K562 (cell line): Measurements from ENCODE around the gene TBX1. TPM values are rescaled to one million over a fixed set of nuclear protein-coding genes. Genes with fewer than 3 reads are reported as not detected.

Experiments
- BRD9 ChIP-seq: fragments of 450-650 bp; IDR thresholded peaks from 2 replicates; pipeline ENCODE4 v1.6.1; 2018; ENCODE audit warnings: low read depth; ENCODE audit not compliant: partially characterized antibody
- EP400 ChIP-seq: fragments of 450-650 bp; IDR thresholded peaks from 2 replicates; pipeline ENCODE4 v1.6.1; 2017; ENCODE audit warnings: antibody characterized with exemption, mild to moderate bottlenecking, moderate library complexity
- FIP1L1 ChIP-seq: fragments of 200-400 bp; formaldehyde crosslinking; IDR thresholded peaks from 2 replicates; pipeline ENCODE4 v1.6.1; 2018; ENCODE audit warnings: mild to moderate bottlenecking, low read depth, low read length; ENCODE audit not compliant: poor library complexity, severe bottlenecking
- FOXA3 ChIP-seq, 2 experiments: fragments of 450-650 bp in 1 of 2; sonication (generic) in 1 of 2; formaldehyde crosslinking; IDR thresholded peaks in 1 of 2; conservative IDR thresholded peaks in 1 of 2; 2 replicates each; pipeline versions ENCODE4 v1.4.0 to v1.8.0; 2020 to 2022; ENCODE audit warnings: mild to moderate bottlenecking in 2 of 2, missing genetic modification reagents in 1 of 2
- HDAC3 ChIP-seq: fragments of 450-650 bp; IDR thresholded peaks from 2 replicates; pipeline ENCODE4 v1.6.1; 2018; ENCODE audit warnings: borderline replicate concordance, mild to moderate bottlenecking, moderate library complexity; ENCODE audit not compliant: partially characterized antibody
- HDAC6 ChIP-seq: IDR thresholded peaks from 2 replicates; pipeline ENCODE4 v1.6.1; 2012; ENCODE audit warnings: low read depth, mild to moderate bottlenecking, control low read depth, inconsistent platforms, low read length, moderate library complexity
- HLTF ChIP-seq: fragments of 450-650 bp; IDR thresholded peaks from 2 replicates; pipeline ENCODE4 v1.6.1; 2016
- MAFK ChIP-seq: IDR thresholded peaks from 2 replicates; pipeline ENCODE4 v1.6.1; 2011; ENCODE audit warnings: low read length, improper control_type of control experiment
- NCOA6 ChIP-seq: fragments of 450-650 bp; IDR thresholded peaks from 2 replicates; pipeline ENCODE4 v1.6.1; 2017; ENCODE audit warnings: mild to moderate bottlenecking
- SMC3 ChIP-seq: conservative IDR thresholded peaks from 2 replicates; pipeline ENCODE4 v1.6.1; 2011; ENCODE audit warnings: low read depth, low read length, improper control_type of control experiment; ENCODE audit not compliant: insufficient read depth
- TCF7L2 ChIP-seq: fragments of 150-350 bp; IDR thresholded peaks from 2 replicates; pipeline ENCODE4 v1.6.1; 2016; ENCODE audit warnings: low read depth, mild to moderate bottlenecking, low read length, moderate library complexity
- TEAD1 ChIP-seq, 2 experiments: fragments of 450-650 bp in 1 of 2; sonication (generic) in 1 of 2; formaldehyde crosslinking; IDR thresholded peaks; 2 replicates each; pipeline versions ENCODE4 v1.4.0 to v1.8.0; 2020 to 2022; ENCODE audit warnings: mild to moderate bottlenecking in 2 of 2, missing genetic modification reagents in 1 of 2
- ZBED1 ChIP-seq: IDR thresholded peaks from 2 replicates; pipeline ENCODE4 v1.6.1; 2014
- ZNF174 ChIP-seq: fragments of 250-450 bp; sonication (Bioruptor Pico); IDR thresholded peaks from 2 replicates; pipeline ENCODE4 v1.4.0; 2020; ENCODE audit warnings: mild to moderate bottlenecking
- ZNF253 ChIP-seq: fragments of 250-450 bp; sonication (Bioruptor Pico); conservative IDR thresholded peaks from 2 replicates; pipeline ENCODE4 v1.6.1; 2021; ENCODE audit warnings: mild to moderate bottlenecking
- polyA plus RNA-seq, 8 experiments: library from polyadenylated mRNA; depleted of rRNA in 4 of 8; stranded (reverse) in 5 of 8; unstranded in 3 of 8; fragments of >200 nt; fragmentation: Nextera tagmentation in 2 of 8; fragmentation: Illumina TruSeq in 1 of 8; extraction: Ambion mirVana in 2 of 8; extraction: Trizol in 1 of 8; gene quantifications; 2 replicates each; pipeline versions ENCODE4 v1.2.1 to v1.2.3, GENCODE V29; 2011 to 2014; ENCODE audit warnings: inconsistent platforms in 1 of 8, missing spikeins in 1 of 8
- total RNA-seq, 7 experiments: library from RNA; depleted of rRNA in 6 of 7; stranded (reverse); fragments of >200 nt in 6 of 7; fragmentation: Illumina TruSeq in 2 of 7; extraction: Trizol in 2 of 7; gene quantifications; 2 replicates each; pipeline versions ENCODE4 v1.2.1 to v1.2.3, GENCODE V29; 2011 to 2021; ENCODE audit warnings: low replicate concordance in 1 of 7
- TF ChIP-seq, protein P1 (sequence below): fragments of 450-650 bp; conservative IDR thresholded peaks from 2 replicates; pipeline ENCODE4 v1.6.1; 2016; ENCODE audit warnings: missing genetic modification characterization, low read depth, mild to moderate bottlenecking, control low read depth, missing compliant biosample characterization
- TF ChIP-seq, protein P2 (sequence below): fragments of 450-650 bp; IDR thresholded peaks from 2 replicates; pipeline ENCODE4 v1.6.1; 2016; ENCODE audit warnings: low read depth
- TF ChIP-seq, protein P3 (sequence below): sonication (generic); IDR thresholded peaks from 2 replicates; pipeline ENCODE4 v1.6.1; 2016

The TBX1 gene
- total and polyA plus RNA-seq, 9 of the 15 experiments (the other 6 are each of a cell fraction or from before 2014, with no cell fraction given) = 0.07 to 35.0 (median 3.9) TPM

DNA sequence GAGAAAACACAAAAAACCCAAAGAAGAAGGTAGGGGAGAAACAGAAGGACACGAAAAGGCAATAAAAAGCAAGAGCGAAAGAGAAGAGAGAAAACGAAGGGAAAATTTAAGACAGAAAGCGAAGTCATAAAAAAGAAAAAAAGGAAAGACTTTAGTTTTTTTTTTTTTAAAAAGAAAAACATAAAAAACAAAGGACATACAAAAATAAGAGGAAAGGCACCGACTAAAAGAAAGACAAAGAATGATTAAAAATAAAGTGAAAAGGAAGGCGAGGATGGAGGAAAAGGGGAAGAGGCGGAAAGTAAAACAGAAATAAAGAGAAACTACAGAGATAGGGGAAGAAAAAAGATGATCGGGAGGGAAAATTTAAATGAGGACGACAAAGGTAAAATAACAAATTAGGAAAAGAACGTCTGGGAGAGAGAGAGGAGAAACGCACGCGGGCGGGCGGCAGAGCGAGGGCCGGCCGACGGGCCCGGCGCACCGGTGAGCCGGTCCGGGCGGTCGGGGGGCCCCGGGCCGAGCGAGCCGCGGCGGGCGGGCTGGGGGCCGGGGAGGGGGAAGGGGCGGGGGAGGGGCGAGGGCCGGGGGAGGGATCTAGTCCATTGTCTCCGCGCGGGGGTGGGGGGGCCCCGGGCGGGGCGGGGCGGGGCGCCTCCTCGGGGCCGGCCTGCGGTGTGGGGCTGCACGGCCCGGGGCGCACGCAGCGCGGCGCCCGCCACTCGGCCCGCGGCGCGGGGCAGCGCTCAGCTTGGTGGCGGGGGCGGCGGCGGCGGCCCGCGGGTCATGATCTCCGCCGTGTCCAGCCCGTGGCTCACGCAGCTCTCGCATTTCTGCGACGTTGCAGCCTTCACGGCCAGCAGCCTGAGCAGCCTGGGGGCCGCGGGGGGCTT lies at the start of gene TBX1 (continued):
- TF ChIP-seq, protein P1, sequence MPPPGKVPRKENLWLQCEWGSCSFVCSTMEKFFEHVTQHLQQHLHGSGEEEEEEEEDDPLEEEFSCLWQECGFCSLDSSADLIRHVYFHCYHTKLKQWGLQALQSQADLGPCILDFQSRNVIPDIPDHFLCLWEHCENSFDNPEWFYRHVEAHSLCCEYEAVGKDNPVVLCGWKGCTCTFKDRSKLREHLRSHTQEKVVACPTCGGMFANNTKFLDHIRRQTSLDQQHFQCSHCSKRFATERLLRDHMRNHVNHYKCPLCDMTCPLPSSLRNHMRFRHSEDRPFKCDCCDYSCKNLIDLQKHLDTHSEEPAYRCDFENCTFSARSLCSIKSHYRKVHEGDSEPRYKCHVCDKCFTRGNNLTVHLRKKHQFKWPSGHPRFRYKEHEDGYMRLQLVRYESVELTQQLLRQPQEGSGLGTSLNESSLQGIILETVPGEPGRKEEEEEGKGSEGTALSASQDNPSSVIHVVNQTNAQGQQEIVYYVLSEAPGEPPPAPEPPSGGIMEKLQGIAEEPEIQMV (tag) = peak; percentile 91
- TF ChIP-seq, protein P2, sequence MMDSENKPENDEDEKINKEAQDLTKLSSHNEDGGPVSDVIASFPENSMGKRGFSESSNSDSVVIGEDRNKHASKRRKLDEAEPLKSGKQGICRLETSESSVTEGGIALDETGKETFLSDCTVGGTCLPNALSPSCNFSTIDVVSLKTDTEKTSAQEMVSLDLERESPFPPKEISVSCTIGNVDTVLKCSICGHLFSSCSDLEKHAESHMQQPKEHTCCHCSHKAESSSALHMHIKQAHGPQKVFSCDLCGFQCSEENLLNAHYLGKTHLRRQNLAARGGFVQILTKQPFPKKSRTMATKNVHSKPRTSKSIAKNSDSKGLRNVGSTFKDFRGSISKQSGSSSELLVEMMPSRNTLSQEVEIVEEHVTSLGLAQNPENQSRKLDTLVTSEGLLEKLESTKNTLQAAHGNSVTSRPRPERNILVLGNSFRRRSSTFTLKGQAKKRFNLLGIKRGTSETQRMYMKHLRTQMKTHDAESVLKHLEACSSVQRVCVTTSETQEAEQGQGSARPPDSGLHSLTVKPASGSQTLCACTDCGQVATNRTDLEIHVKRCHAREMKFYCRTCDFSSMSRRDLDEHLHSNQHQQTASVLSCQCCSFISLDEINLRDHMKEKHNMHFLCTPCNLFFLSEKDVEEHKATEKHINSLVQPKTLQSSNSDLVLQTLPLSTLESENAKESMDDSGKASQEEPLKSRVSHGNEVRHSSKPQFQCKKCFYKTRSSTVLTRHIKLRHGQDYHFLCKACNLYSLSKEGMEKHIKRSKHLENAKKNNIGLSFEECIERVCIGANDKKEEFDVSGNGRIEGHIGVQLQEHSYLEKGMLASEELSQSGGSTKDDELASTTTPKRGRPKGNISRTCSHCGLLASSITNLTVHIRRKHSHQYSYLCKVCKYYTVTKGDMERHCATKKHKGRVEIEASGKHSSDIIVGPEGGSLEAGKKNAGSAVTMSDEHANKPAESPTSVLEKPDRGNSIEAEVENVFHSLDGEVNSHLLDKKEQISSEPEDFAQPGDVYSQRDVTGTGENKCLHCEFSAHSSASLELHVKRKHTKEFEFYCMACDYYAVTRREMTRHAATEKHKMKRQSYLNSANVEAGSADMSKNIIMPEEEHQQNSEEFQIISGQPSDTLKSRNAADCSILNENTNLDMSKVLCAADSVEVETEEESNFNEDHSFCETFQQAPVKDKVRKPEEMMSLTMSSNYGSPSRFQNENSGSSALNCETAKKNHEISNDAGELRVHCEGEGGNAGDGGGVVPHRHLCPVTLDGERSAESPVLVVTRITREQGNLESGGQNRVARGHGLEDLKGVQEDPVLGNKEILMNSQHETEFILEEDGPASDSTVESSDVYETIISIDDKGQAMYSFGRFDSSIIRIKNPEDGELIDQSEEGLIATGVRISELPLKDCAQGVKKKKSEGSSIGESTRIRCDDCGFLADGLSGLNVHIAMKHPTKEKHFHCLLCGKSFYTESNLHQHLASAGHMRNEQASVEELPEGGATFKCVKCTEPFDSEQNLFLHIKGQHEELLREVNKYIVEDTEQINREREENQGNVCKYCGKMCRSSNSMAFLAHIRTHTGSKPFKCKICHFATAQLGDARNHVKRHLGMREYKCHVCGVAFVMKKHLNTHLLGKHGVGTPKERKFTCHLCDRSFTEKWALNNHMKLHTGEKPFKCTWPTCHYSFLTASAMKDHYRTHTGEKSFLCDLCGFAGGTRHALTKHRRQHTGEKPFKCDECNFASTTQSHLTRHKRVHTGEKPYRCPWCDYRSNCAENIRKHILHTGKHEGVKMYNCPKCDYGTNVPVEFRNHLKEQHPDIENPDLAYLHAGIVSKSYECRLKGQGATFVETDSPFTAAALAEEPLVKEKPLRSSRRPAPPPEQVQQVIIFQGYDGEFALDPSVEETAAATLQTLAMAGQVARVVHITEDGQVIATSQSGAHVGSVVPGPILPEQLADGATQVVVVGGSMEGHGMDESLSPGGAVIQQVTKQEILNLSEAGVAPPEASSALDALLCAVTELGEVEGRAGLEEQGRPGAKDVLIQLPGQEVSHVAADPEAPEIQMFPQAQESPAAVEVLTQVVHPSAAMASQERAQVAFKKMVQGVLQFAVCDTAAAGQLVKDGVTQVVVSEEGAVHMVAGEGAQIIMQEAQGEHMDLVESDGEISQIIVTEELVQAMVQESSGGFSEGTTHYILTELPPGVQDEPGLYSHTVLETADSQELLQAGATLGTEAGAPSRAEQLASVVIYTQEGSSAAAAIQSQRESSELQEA = peak; percentile 74
- TF ChIP-seq NCOA6 = no peak
- TF ChIP-seq TCF7L2 = no peak
- no peak for TF ChIP-seq SMC3
- 0 out of 2 replicates have a peak, but pooled peaks have one; percentile 1 for TF ChIP-seq MAFK
- no peak for TF ChIP-seq FIP1L1
- peak; percentile 85; the same call in 1 of the 2 replicates for TF ChIP-seq HDAC6
- no peak for TF ChIP-seq EP400
- TF ChIP-seq HLTF = peak; percentile 99; the same call in 1 of the 2 replicates
- TF ChIP-seq ZBED1 = no peak
- TF ChIP-seq BRD9 = peak; percentile 98
- TF ChIP-seq ZNF253 (CRISPR knock-in tag) = no peak
- TF ChIP-seq FOXA3 (CRISPR knock-in tag; conservative IDR thresholded peaks at IDR 0.05 in 1 of 2, IDR thresholded peaks at IDR 0.05 in 1 of 2) = no peak
- TF ChIP-seq HDAC3 = no peak
- TF ChIP-seq, protein P3, sequence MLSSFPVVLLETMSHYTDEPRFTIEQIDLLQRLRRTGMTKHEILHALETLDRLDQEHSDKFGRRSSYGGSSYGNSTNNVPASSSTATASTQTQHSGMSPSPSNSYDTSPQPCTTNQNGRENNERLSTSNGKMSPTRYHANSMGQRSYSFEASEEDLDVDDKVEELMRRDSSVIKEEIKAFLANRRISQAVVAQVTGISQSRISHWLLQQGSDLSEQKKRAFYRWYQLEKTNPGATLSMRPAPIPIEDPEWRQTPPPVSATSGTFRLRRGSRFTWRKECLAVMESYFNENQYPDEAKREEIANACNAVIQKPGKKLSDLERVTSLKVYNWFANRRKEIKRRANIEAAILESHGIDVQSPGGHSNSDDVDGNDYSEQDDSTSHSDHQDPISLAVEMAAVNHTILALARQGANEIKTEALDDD = no peak
- TF ChIP-seq ZNF174 (CRISPR knock-in tag) = no peak
- no peak for TF ChIP-seq TEAD1 (CRISPR knock-in tag; IDR thresholded peaks at IDR 0.05)
